ENCODE results near the gene PLLP.
"Not testable (repeated sequence)": the region's sequence is repeated elsewhere in the genome, so short reads cannot be mapped to it uniquely, and the experiment has no call there.

Gene PLLP

GRCh38 chr16:57279780-57280638 is 4.5 kb downstream of the PLLP start:
- no peak overlapping the region for H3K4me3 ChIP-seq (ENCODE audit: low read depth, low read length)
- TF ChIP-seq, protein P1, sequence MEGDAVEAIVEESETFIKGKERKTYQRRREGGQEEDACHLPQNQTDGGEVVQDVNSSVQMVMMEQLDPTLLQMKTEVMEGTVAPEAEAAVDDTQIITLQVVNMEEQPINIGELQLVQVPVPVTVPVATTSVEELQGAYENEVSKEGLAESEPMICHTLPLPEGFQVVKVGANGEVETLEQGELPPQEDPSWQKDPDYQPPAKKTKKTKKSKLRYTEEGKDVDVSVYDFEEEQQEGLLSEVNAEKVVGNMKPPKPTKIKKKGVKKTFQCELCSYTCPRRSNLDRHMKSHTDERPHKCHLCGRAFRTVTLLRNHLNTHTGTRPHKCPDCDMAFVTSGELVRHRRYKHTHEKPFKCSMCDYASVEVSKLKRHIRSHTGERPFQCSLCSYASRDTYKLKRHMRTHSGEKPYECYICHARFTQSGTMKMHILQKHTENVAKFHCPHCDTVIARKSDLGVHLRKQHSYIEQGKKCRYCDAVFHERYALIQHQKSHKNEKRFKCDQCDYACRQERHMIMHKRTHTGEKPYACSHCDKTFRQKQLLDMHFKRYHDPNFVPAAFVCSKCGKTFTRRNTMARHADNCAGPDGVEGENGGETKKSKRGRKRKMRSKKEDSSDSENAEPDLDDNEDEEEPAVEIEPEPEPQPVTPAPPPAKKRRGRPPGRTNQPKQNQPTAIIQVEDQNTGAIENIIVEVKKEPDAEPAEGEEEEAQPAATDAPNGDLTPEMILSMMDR (IDR thresholded peaks at IDR 0.05; ENCODE audit: low read depth, low read length), result no peak

- H3K4me3 ChIP-seq (ENCODE audit: low read depth, low read length), result no peak overlapping the region
- TF ChIP-seq, protein P1 (IDR thresholded peaks at IDR 0.05; ENCODE audit: low read depth, low read length), result no peak
Observed at GRCh38 chr16:57278494-57278893, 6.0 kb downstream of the PLLP start.

DNA sequence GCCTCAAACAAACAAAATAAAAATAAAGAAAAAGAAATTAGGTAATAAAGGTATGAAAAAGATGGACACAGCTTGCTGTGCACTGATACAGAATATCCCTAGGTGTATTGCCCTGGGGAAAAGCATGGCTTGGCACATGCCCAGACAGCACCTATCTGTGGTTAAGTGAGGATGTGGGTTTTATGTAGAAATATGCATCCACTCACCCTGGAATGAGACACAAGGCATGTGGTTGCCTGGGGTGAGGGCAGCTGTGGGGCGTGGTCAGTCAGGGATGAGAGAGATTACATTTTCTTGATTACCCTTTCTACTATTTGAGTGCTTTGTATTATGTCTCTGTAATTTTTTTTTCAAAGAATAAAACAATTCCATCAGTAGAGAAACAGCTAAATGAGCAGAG is 6.9 kb downstream of the PLLP start:
- TF ChIP-seq, protein P1 (IDR thresholded peaks at IDR 0.05; ENCODE audit: low read depth, low read length), result no peak
- no peak overlapping the region for H3K4me3 ChIP-seq (ENCODE audit: low read depth, low read length)

- TF ChIP-seq, protein P1 (IDR thresholded peaks at IDR 0.05; ENCODE audit: low read depth, low read length), result no peak
- H3K4me3 ChIP-seq (ENCODE audit: low read depth, low read length), result no peak overlapping the region
Observed at GRCh38 chr16:57276596-57276995, 7.9 kb downstream of the PLLP start.

GRCh38 chr16:57275946-57276345 is 8.5 kb downstream of the PLLP start:
- not testable (repeated sequence) for H3K4me3 ChIP-seq (ENCODE audit: low read depth, low read length)

DNA sequence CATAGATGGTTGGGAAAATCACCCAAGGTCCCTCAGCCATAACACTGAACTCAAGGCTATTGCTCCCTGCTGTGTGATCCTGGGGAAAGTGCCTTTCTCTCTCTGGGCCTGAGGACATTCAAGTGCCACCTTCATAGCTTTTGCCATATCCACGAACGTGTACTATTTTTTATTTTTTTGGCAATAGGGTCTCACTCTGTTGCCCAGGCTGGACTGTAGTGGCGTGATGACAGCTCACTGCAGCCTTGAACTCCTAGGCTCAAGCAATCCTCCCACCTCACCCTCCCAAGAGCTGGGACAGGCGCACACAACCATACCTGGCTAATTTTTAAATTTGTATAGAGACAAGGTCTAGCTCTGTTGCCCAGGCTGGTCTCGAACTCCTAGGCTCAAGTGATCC is 10.6 kb downstream of the PLLP start:
- no peak overlapping the region for H3K4me3 ChIP-seq (ENCODE audit: low read depth, low read length)
- TF ChIP-seq, protein P1 (IDR thresholded peaks at IDR 0.05; ENCODE audit: low read depth, low read length), result no peak

- TF ChIP-seq, protein P1 (IDR thresholded peaks at IDR 0.05; ENCODE audit: low read depth, low read length), result no peak
- H3K4me3 ChIP-seq (ENCODE audit: low read depth, low read length), result no peak overlapping the region
Observed at GRCh38 chr16:57273359-57273758, 11.1 kb downstream of the PLLP start.
